Glutamatergic neuron (in vitro differentiated cells): ENCODE measurements around the gene CALN1. TPM values are rescaled to one million over a fixed set of nuclear protein-coding genes. Genes with fewer than 3 reads are reported as not detected.

Experiments used
- DNase-seq: peaks from one replicate; pipeline ENCODE4 v3.0.0; 2022
- H3K27ac Mint-ChIP-seq: one replicate; pipeline ENCODE4 v1.8.0; 2020; ENCODE audit warnings: mild to moderate bottlenecking, mixed read lengths, inconsistent platforms; ENCODE audit not compliant: unreplicated experiment
- H3K27me3 Mint-ChIP-seq: one replicate; pipeline ENCODE4 v1.8.0; 2020; ENCODE audit warnings: mild to moderate bottlenecking, moderate library complexity, mixed read lengths, inconsistent platforms; ENCODE audit not compliant: unreplicated experiment
- H3K36me3 Mint-ChIP-seq: one replicate; pipeline ENCODE4 v1.8.0; 2020; ENCODE audit warnings: mild to moderate bottlenecking, mixed read lengths, inconsistent platforms; ENCODE audit not compliant: unreplicated experiment
- H3K4me1 Mint-ChIP-seq: one replicate; pipeline ENCODE4 v1.8.0; 2020; ENCODE audit warnings: mild to moderate bottlenecking, low read depth, mixed read lengths, inconsistent platforms; ENCODE audit not compliant: unreplicated experiment
- H3K4me3 Mint-ChIP-seq: one replicate; pipeline ENCODE4 v1.8.0; 2020; ENCODE audit warnings: mild to moderate bottlenecking, mixed read lengths, inconsistent platforms; ENCODE audit not compliant: unreplicated experiment
- H3K9me3 Mint-ChIP-seq: one replicate; pipeline ENCODE4 v1.8.0; 2020; ENCODE audit warnings: mild to moderate bottlenecking, moderate library complexity, mixed read lengths, inconsistent platforms; ENCODE audit not compliant: unreplicated experiment
- total RNA-seq: library from RNA; stranded (reverse); fragmentation: NEBNext Ultra II Directional; extraction: Animal tissue kit (Norgen Biotek cat#: 25700); gene quantifications from one replicate; pipeline ENCODE4 v1.2.1, GENCODE V29; 2021; ENCODE audit not compliant: unreplicated experiment
- TF ChIP-seq, protein P1 (sequence below): fragments of 200-600 bp; sonication (generic); IDR thresholded peaks from one replicate; pipeline ENCODE4 v1.5.0; 2021; ENCODE audit not compliant: partially characterized antibody, unreplicated experiment

CALN1 gene
- total RNA-seq, 1 donor from 2014 or later, result 3.5 TPM

DNA sequence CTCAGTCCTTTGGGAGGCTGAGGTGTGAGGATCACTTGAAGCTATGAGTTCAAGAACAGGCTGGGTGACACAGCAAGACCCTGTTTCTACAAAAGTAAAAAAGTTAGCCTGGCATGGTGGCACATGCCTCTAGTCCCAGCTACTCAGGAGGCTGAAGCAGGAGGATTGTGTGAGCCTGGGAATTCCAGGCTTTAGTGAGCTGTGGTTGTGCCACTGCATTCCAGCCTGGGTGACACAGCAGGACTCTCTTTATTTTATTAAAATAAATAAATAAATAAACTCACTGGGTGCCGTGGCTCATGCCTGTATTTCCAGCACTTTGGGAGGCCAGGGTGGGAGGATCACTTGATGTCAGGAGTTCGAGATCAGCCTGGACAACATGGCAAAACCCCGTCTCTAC lies 607.9 kb downstream of the CALN1 start:
- DNase-seq, result no peak
- Mint-ChIP-seq H3K27ac (no peak overlapping the region), H3K27me3 (peaks cover 2% of the 10 kb centered on the region), H3K9me3 (no peaks in the 10 kb centered on the region), H3K4me3 (no peak overlapping the region), H3K4me1 (no peaks in the 10 kb centered on the region), H3K36me3 (peaks cover 16% of the 10 kb centered on the region)
- TF ChIP-seq, protein P1, sequence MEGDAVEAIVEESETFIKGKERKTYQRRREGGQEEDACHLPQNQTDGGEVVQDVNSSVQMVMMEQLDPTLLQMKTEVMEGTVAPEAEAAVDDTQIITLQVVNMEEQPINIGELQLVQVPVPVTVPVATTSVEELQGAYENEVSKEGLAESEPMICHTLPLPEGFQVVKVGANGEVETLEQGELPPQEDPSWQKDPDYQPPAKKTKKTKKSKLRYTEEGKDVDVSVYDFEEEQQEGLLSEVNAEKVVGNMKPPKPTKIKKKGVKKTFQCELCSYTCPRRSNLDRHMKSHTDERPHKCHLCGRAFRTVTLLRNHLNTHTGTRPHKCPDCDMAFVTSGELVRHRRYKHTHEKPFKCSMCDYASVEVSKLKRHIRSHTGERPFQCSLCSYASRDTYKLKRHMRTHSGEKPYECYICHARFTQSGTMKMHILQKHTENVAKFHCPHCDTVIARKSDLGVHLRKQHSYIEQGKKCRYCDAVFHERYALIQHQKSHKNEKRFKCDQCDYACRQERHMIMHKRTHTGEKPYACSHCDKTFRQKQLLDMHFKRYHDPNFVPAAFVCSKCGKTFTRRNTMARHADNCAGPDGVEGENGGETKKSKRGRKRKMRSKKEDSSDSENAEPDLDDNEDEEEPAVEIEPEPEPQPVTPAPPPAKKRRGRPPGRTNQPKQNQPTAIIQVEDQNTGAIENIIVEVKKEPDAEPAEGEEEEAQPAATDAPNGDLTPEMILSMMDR, result no peak

DNA sequence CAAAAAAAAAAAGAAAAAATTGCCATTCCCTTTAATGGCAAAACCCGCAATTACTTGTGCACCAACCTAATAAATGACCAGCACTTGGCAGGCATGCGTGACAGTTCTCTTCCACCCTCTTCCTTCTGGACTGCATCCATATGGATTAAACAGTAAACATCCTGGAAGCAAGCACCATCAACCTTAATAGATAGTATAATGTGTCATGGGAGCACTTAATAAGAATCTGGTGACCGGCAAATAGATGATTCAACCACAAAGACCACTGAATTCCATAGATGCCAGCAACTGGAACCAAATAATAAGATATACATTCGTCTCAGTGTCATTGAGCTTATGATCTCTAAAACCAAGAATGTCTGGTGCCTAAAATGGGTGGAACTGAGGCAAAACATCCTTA lies 610.2 kb downstream of the CALN1 start:
- Mint-ChIP-seq H3K27ac (no peak overlapping the region), H3K36me3 (peaks cover 15% of the 10 kb centered on the region), H3K4me3 (no peak overlapping the region), H3K9me3 (no peaks in the 10 kb centered on the region), H3K4me1 (no peaks in the 10 kb centered on the region), H3K27me3 (peaks cover 2% of the 10 kb centered on the region)
- TF ChIP-seq, protein P1, result no peak
- no peak for DNase-seq

DNA sequence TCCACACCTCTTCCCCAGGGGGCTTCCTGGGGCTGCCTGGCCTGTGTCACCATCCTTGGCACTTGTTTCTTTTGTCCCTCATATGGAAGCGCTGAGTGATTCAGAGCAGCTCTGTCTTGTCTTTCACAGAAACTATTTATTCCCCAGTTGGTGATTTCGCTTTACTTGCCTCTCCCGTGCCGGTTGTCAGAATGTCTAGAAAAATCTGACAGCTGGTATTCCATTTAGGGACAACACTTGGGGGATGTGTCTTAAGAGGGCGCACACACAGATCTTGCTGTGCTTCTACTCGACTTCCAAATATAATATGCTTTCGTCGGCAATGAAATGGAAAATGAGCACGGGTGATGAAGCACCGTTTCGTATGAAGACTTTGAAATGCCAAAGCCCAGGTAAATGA lies 611.8 kb downstream of the CALN1 start:
- Mint-ChIP-seq H3K9me3 (no peaks in the 10 kb centered on the region), H3K27me3 (peaks cover 2% of the 10 kb centered on the region), H3K4me3 (no peak overlapping the region), H3K27ac (no peak overlapping the region), H3K36me3 (peaks cover 4% of the 10 kb centered on the region), H3K4me1 (no peaks in the 10 kb centered on the region)
- DNase-seq, result no peak
- TF ChIP-seq, protein P1, result no peak

DNA sequence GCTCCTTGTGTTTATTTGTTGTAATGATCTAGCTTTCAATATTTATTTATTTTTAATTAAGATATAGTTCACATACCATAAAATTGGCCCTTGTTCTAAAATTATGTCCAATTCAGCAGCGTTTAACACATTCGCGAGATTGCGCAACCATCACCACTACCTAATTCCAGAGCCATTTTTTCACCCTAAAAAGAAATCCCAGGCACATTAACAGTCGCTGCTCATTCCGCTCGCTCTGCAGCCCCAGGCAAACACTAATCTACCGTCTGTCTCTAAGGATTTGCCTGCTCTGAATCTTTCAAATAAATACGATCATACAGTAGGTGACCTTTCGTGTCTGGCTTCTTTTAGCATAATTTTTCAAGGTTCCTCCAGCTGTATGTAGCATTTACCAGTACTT lies 616.7 kb downstream of the CALN1 start:
- Mint-ChIP-seq H3K36me3 (peaks cover 3% of the 10 kb centered on the region), H3K4me1 (no peaks in the 10 kb centered on the region), H3K9me3 (peaks cover 1% of the 10 kb centered on the region), H3K27me3 (peaks cover under 1% of the 10 kb centered on the region), H3K27ac (no peak overlapping the region), H3K4me3 (no peak overlapping the region)
- DNase-seq, result no peak
- TF ChIP-seq, protein P1, result no peak

DNA sequence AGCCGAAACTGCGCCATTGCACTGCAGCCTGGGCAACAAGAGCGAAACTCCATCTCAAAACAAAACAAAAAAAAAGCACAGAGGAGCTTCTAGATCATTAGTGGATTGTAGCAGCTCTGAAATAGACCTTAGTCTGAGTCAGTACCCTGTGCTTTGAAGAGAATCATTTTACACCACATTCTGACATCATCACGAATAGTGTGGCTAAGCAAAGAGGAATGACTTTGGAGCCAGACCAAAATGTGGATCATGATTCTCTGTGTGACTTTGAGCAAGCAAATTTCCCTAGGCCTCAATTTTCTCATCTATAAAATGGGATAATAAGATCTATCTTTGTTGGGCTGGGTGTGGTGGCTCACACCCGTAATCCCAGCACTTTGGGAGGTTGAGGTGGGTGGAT lies 618.9 kb downstream of the CALN1 start:
- no peaks in the 10 kb centered on the region for H3K4me1 Mint-ChIP-seq
- H3K36me3 Mint-ChIP-seq, result peaks cover 8% of the 10 kb centered on the region

More for the DNA sequence above, 618.9 kb downstream of the CALN1 start:
- H3K27me3 Mint-ChIP-seq, result no peaks in the 10 kb centered on the region
- TF ChIP-seq, protein P1, result no peak
- H3K27ac Mint-ChIP-seq, result no peak overlapping the region
- H3K4me3 Mint-ChIP-seq, result no peak overlapping the region
- DNase-seq, result no peak
- peaks cover 1% of the 10 kb centered on the region for H3K9me3 Mint-ChIP-seq
